Endodermal cell (in vitro differentiated cells): Measurements from ENCODE around the gene YIF1A. TPM values are rescaled to one million over a fixed set of nuclear protein-coding genes. Genes with fewer than 3 reads are reported as not detected.
A peak's percentile ranks its signal among the peaks of the same experiment; 100 is the strongest.

Source experiments
- DNase-seq: peaks from one replicate; pipeline ENCODE4 v3.0.0-alpha.2; 2017
- H3K27ac ChIP-seq: 2 replicates; pipeline ENCODE4 v1.5.1; 2013; ENCODE audit warnings: mild to moderate bottlenecking, low read depth, low read length, moderate library complexity
- H3K27me3 ChIP-seq: 2 replicates; pipeline ENCODE4 v1.6.1; 2013; ENCODE audit warnings: mild to moderate bottlenecking, low read length, moderate library complexity; ENCODE audit not compliant: insufficient read depth, control insufficient read depth, poor library complexity, severe bottlenecking
- H3K36me3 ChIP-seq: 2 replicates; pipeline ENCODE4 v1.7.0; 2013; ENCODE audit warnings: mild to moderate bottlenecking, low read length, moderate library complexity; ENCODE audit not compliant: control insufficient read depth, insufficient read depth
- H3K4me1 ChIP-seq: one replicate; pipeline ENCODE4 v1.7.0; 2013; ENCODE audit warnings: low read length; ENCODE audit not compliant: control insufficient read depth, insufficient read depth
- H3K4me3 ChIP-seq: 2 replicates; pipeline ENCODE4 v1.5.1; 2013; ENCODE audit warnings: mild to moderate bottlenecking, low read length, moderate library complexity
- H3K9ac ChIP-seq: 2 replicates; pipeline ENCODE4 v1.6.1; 2013; ENCODE audit warnings: mild to moderate bottlenecking, low read length, moderate library complexity; ENCODE audit not compliant: poor library complexity, severe bottlenecking; ENCODE audit errors: extremely low read depth
- H3K9me3 ChIP-seq: 2 replicates; pipeline ENCODE4 v1.6.1; 2013; ENCODE audit warnings: mild to moderate bottlenecking, low read length, moderate library complexity; ENCODE audit not compliant: control insufficient read depth
- H3K27ac Mint-ChIP-seq: 2 replicates; pipeline ENCODE4 v1.8.0; 2020; ENCODE audit warnings: mixed read lengths
- H3K27me3 Mint-ChIP-seq: 2 replicates; pipeline ENCODE4 v1.8.0; 2021; ENCODE audit warnings: mild to moderate bottlenecking, mixed read lengths; ENCODE audit not compliant: insufficient read depth
- H3K36me3 Mint-ChIP-seq: 2 replicates; pipeline ENCODE4 v1.8.0; 2020; ENCODE audit warnings: low read depth, mixed read lengths
- H3K4me1 Mint-ChIP-seq: 2 replicates; pipeline ENCODE4 v1.8.0; 2020; ENCODE audit warnings: mixed read lengths
- H3K4me3 Mint-ChIP-seq: 2 replicates; pipeline ENCODE4 v1.8.0; 2020; ENCODE audit warnings: mild to moderate bottlenecking, moderate library complexity, mixed read lengths
- H3K9me3 Mint-ChIP-seq: 2 replicates; pipeline ENCODE4 v1.8.0; 2020; ENCODE audit warnings: mild to moderate bottlenecking, mixed read lengths
- CTCF ChIP-seq: fragments of 200-600 bp; sonication (generic); conservative IDR thresholded peaks from 2 replicates; pipeline ENCODE4 v1.5.0; 2021; ENCODE audit warnings: antibody characterized with exemption, mild to moderate bottlenecking
- WGBS, 2 experiments: methylation state at CpG; one replicate each; pipeline versions ENCODE4 v1.1.5 to v1.1.7; 2013; ENCODE audit warnings: missing lambda C conversion rate in 2 of 2, mixed read lengths in 1 of 2; ENCODE audit not compliant: insufficient coverage in 1 of 2, insufficient read length in 1 of 2; 5-methylcytosine and 5-hydroxymethylcytosine counted together
- total RNA-seq, 2 donors: library from RNA; stranded (reverse); fragmentation: NEBNext Ultra II Directional in 1 of 2; extraction: Animal tissue kit (Norgen Biotek cat#: 25700) in 1 of 2; gene quantifications; 2 replicates in 1 of 2; 3 replicates in 1 of 2; pipeline ENCODE4 v1.2.1, GENCODE V29; 2021

The YIF1A gene
- total RNA-seq, 2 donors from 2014 or later = 70.6 to 80.1 TPM

GRCh38 chr11:66318600-66318970 lies 29.6 kb upstream of the YIF1A start:
- no peaks in the 10 kb centered on the region for H3K36me3 Mint-ChIP-seq
- no peak overlapping the region for H3K27ac Mint-ChIP-seq
- H3K9me3 Mint-ChIP-seq = peaks cover 19% of the 10 kb centered on the region
- peaks cover 24% of the 10 kb centered on the region for H3K27me3 Mint-ChIP-seq
- H3K4me1 ChIP-seq = no peaks in the 10 kb centered on the region
- no peak overlapping the region for H3K4me3 Mint-ChIP-seq
- TF ChIP-seq CTCF = no peak
- H3K9ac ChIP-seq = no peak overlapping the region
- H3K27ac ChIP-seq = no peak overlapping the region
- WGBS, 2 experiments = 87 to 100% methylated on average over 2 to 3 of the region's 3 CpGs
- peaks cover 9% of the 10 kb centered on the region for H3K4me1 Mint-ChIP-seq
- H3K4me3 ChIP-seq = no peak overlapping the region
- no peaks in the 10 kb centered on the region for H3K27me3 ChIP-seq
- H3K9me3 ChIP-seq = no peaks in the 10 kb centered on the region
- no peaks in the 10 kb centered on the region for H3K36me3 ChIP-seq
- DNase-seq = no peak

- peak; percentile 78 for DNase-seq
- H3K9ac ChIP-seq = no peak overlapping the region
Observed at GRCh38 chr11:66317723-66318599, 29.0 kb upstream of the YIF1A start.

GRCh38 chr11:66317322-66317722 lies 28.4 kb upstream of the YIF1A start:
- 50 to 61% methylated on average over 13 to 14 of the region's 14 CpGs for WGBS, 2 experiments
- no peak overlapping the region for H3K9ac ChIP-seq
- H3K4me3 ChIP-seq = no peak overlapping the region
- no peaks in the 10 kb centered on the region for H3K36me3 Mint-ChIP-seq
- peak overlapping the region; percentile 27 for H3K4me3 Mint-ChIP-seq
- H3K27ac Mint-ChIP-seq = no peak overlapping the region
- H3K9me3 ChIP-seq = no peaks in the 10 kb centered on the region
- H3K4me1 ChIP-seq = no peaks in the 10 kb centered on the region
- peaks cover 24% of the 10 kb centered on the region for H3K27me3 Mint-ChIP-seq
- peaks cover 19% of the 10 kb centered on the region for H3K9me3 Mint-ChIP-seq
- no peak for TF ChIP-seq CTCF
- H3K27ac ChIP-seq = peak overlapping the region; percentile 55
- peak; percentile 73 for DNase-seq
- peaks cover 9% of the 10 kb centered on the region for H3K4me1 Mint-ChIP-seq
- no peaks in the 10 kb centered on the region for H3K27me3 ChIP-seq
- H3K36me3 ChIP-seq = no peaks in the 10 kb centered on the region

More at GRCh38 chr11:66317723-66318599, 29.0 kb upstream of the YIF1A start:
- Histone ChIP-seq H3K4me3 (no peak overlapping the region), H3K9me3 (no peaks in the 10 kb centered on the region), H3K36me3 (no peaks in the 10 kb centered on the region), H3K4me1 (no peaks in the 10 kb centered on the region), H3K27me3 (no peaks in the 10 kb centered on the region), H3K27ac (peak overlapping the region; percentile 55)
- no peak overlapping the region for H3K27ac Mint-ChIP-seq
- H3K27me3 Mint-ChIP-seq = peaks cover 24% of the 10 kb centered on the region
- H3K4me3 Mint-ChIP-seq = peak overlapping the region; percentile 27
- 58 to 82% methylated on average over 9 to 15 of the region's 16 CpGs for WGBS, 2 experiments
- H3K4me1 Mint-ChIP-seq = peaks cover 9% of the 10 kb centered on the region
- TF ChIP-seq CTCF = no peak
- H3K9me3 Mint-ChIP-seq = peaks cover 19% of the 10 kb centered on the region
- no peaks in the 10 kb centered on the region for H3K36me3 Mint-ChIP-seq
